ENCODE data around the gene CCNA2.

- TF ChIP-seq ZFX (IDR thresholded peaks at IDR 0.05): no peak
- TF ChIP-seq, protein P1, sequence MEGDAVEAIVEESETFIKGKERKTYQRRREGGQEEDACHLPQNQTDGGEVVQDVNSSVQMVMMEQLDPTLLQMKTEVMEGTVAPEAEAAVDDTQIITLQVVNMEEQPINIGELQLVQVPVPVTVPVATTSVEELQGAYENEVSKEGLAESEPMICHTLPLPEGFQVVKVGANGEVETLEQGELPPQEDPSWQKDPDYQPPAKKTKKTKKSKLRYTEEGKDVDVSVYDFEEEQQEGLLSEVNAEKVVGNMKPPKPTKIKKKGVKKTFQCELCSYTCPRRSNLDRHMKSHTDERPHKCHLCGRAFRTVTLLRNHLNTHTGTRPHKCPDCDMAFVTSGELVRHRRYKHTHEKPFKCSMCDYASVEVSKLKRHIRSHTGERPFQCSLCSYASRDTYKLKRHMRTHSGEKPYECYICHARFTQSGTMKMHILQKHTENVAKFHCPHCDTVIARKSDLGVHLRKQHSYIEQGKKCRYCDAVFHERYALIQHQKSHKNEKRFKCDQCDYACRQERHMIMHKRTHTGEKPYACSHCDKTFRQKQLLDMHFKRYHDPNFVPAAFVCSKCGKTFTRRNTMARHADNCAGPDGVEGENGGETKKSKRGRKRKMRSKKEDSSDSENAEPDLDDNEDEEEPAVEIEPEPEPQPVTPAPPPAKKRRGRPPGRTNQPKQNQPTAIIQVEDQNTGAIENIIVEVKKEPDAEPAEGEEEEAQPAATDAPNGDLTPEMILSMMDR (conservative IDR thresholded peaks at IDR 0.05): no peak
Measured at GRCh38 chr4:121792966-121793365, 30.7 kb downstream of the CCNA2 start.

All from C4-2B (cell line).